NCI-H1436 treated with DMSO at 0.1 percent for 48 hours (cell line): ENCODE measurements around the gene ERC2.
A peak's percentile ranks its signal among the peaks of the same experiment; 100 is the strongest.

Experiments used
- DNase-seq: peaks from one replicate; lab custom pipeline; 2025; lab: John Stamatoyannopoulos, UW

Gene ERC2

GRCh38 chr3:55619046-55619808 lies 849.0 kb downstream of the ERC2 start:
- DNase-seq: no peak

GRCh38 chr3:55617385-55617784 lies 850.9 kb downstream of the ERC2 start:
- no peak for DNase-seq

GRCh38 chr3:55616803-55617202 lies 851.5 kb downstream of the ERC2 start:
- DNase-seq: no peak

- no peak for DNase-seq
Observed at GRCh38 chr3:55615694-55616295, 852.5 kb downstream of the ERC2 start.

- no peak for DNase-seq
Observed at GRCh38 chr3:55615039-55615693, 853.1 kb downstream of the ERC2 start.

- DNase-seq: no peak
Observed at GRCh38 chr3:55611121-55611520, 857.1 kb downstream of the ERC2 start.

GRCh38 chr3:55609230-55609827 lies 858.9 kb downstream of the ERC2 start:
- no peak for DNase-seq

- DNase-seq: peak; percentile 78
Observed at GRCh38 chr3:55608301-55608937, 859.8 kb downstream of the ERC2 start.

- no peak for DNase-seq
Observed at GRCh38 chr3:55607844-55608243, 860.4 kb downstream of the ERC2 start.

- DNase-seq: no peak
Observed at GRCh38 chr3:55607175-55607574, 861.1 kb downstream of the ERC2 start.

- no peak for DNase-seq
Observed at GRCh38 chr3:55605443-55606236, 862.6 kb downstream of the ERC2 start.

GRCh38 chr3:55604846-55605245 lies 863.4 kb downstream of the ERC2 start:
- no peak for DNase-seq

- peak; percentile 3 for DNase-seq
Observed at GRCh38 chr3:55604402-55604801, 863.9 kb downstream of the ERC2 start.

- DNase-seq: no peak
Observed at GRCh38 chr3:55601366-55602080, 866.7 kb downstream of the ERC2 start.

- DNase-seq: no peak
Observed at GRCh38 chr3:55598224-55598623, 870.0 kb downstream of the ERC2 start.

GRCh38 chr3:55597641-55598040 lies 870.6 kb downstream of the ERC2 start:
- DNase-seq: no peak

GRCh38 chr3:55596212-55596611 lies 872.1 kb downstream of the ERC2 start:
- no peak for DNase-seq

GRCh38 chr3:55595420-55595819 lies 872.8 kb downstream of the ERC2 start:
- DNase-seq: no peak

GRCh38 chr3:55592572-55592971 lies 875.7 kb downstream of the ERC2 start:
- DNase-seq: no peak

GRCh38 chr3:55591888-55592287 lies 876.4 kb downstream of the ERC2 start:
- no peak for DNase-seq
